CD14-positive monocyte (primary cell): Measurements from ENCODE around the gene DLGAP1. TPM values are rescaled to one million over a fixed set of nuclear protein-coding genes. Genes with fewer than 3 reads are reported as not detected.

Experiments
- DNase-seq, 3 donors: peaks; one replicate each; pipeline ENCODE4 v3.0.0-alpha.2; 2011 to 2022
- H2AFZ ChIP-seq: 2 replicates; pipeline ENCODE4 v1.6.0; 2012; ENCODE audit warnings: mild to moderate bottlenecking, low read depth, low read length, inconsistent platforms; ENCODE audit not compliant: insufficient read depth, poor library complexity, severe bottlenecking
- H3K27ac ChIP-seq, 2 donors: 1 replicate in 1 of 2; 2 replicates in 1 of 2; pipeline ENCODE4 v1.5.1; 2012 to 2013; ENCODE audit warnings: low read length in 2 of 2, control low read depth in 1 of 2, inconsistent platforms in 1 of 2, low read depth in 1 of 2, mild to moderate bottlenecking in 1 of 2
- H3K27me3 ChIP-seq, 2 donors: one replicate each; pipeline versions ENCODE4 v1.6.0 to v1.6.1; 2011 to 2013; ENCODE audit warnings: low read length in 2 of 2; ENCODE audit not compliant: control insufficient read depth in 2 of 2, insufficient read depth in 2 of 2
- H3K36me3 ChIP-seq, 2 donors: replicated peaks in 1 of 2; 1 replicate in 1 of 2; 2 replicates in 1 of 2; pipeline versions ENCODE4 v1.5.1 to v1.6.1; 2012 to 2013; ENCODE audit warnings: low read length in 2 of 2, control low read depth in 1 of 2, inconsistent platforms in 1 of 2, mild to moderate bottlenecking in 1 of 2; ENCODE audit not compliant: insufficient read depth in 2 of 2, control insufficient read depth in 1 of 2
- H3K4me1 ChIP-seq, 2 donors: 1 replicate in 1 of 2; 2 replicates in 1 of 2; pipeline versions ENCODE4 v1.5.1 to v1.6.1; 2012 to 2013; ENCODE audit warnings: low read length in 2 of 2, control low read depth in 1 of 2, inconsistent platforms in 1 of 2, mild to moderate bottlenecking in 1 of 2, moderate library complexity in 1 of 2; ENCODE audit not compliant: insufficient read depth in 2 of 2, control insufficient read depth in 1 of 2
- H3K4me2 ChIP-seq: replicated peaks from 2 replicates; pipeline ENCODE3; 2012; ENCODE audit warnings: low read length, moderate library complexity, mild to moderate bottlenecking; ENCODE audit not compliant: poor library complexity, severe bottlenecking; ENCODE audit errors: extremely low read depth
- H3K4me3 ChIP-seq, 3 experiments: fragments of 200-600 bp in 1 of 3; sonication (generic) in 1 of 3; replicated peaks in 1 of 3; 1 replicate in 2 of 3; 2 replicates in 1 of 3; pipeline ENCODE4 v1.5.1; 2011 to 2013; ENCODE audit warnings: low read length in 3 of 3, mild to moderate bottlenecking in 3 of 3, control low read depth in 2 of 3, low read depth in 2 of 3, inconsistent platforms in 1 of 3, moderate library complexity in 1 of 3
- H3K79me2 ChIP-seq: 2 replicates; pipeline ENCODE4 v1.6.0; 2012; ENCODE audit warnings: mild to moderate bottlenecking, control low read depth, inconsistent platforms, low read length, moderate library complexity; ENCODE audit not compliant: insufficient read depth
- H3K9ac ChIP-seq: 2 replicates; pipeline ENCODE4 v1.6.0; 2017; ENCODE audit warnings: low read length, mild to moderate bottlenecking; ENCODE audit not compliant: insufficient read depth, poor library complexity, severe bottlenecking
- H3K9me3 ChIP-seq, 2 donors: replicated peaks in 1 of 2; 1 replicate in 1 of 2; 2 replicates in 1 of 2; pipeline versions ENCODE4 v1.5.1 to v1.6.1; 2012 to 2013; ENCODE audit warnings: low read length in 2 of 2, control low read depth in 1 of 2; ENCODE audit not compliant: control insufficient read depth in 1 of 2, insufficient read depth in 1 of 2
- H4K20me1 ChIP-seq: 2 replicates; pipeline ENCODE4 v1.6.0; 2012; ENCODE audit warnings: mild to moderate bottlenecking, low read length, control low read depth, moderate library complexity; ENCODE audit not compliant: insufficient read depth
- H3K27ac Mint-ChIP-seq, 7 donors: one replicate each; pipeline ENCODE4 v1.8.0; 2020; ENCODE audit warnings: mild to moderate bottlenecking in 7 of 7, mixed read lengths in 7 of 7, moderate library complexity in 6 of 7, inconsistent platforms in 2 of 7
- H3K27me3 Mint-ChIP-seq, 3 donors: one replicate each; pipeline ENCODE4 v1.8.0; 2021 to 2022; ENCODE audit warnings: low read depth in 3 of 3, mild to moderate bottlenecking in 3 of 3, mixed read lengths in 3 of 3, moderate library complexity in 3 of 3, inconsistent platforms in 1 of 3
- H3K36me3 Mint-ChIP-seq, 2 donors: one replicate each; pipeline ENCODE4 v1.8.0; 2020; ENCODE audit warnings: mixed read lengths in 2 of 2, inconsistent platforms in 1 of 2, mild to moderate bottlenecking in 1 of 2
- H3K4me1 Mint-ChIP-seq: one replicate; pipeline ENCODE4 v1.8.0; 2020; ENCODE audit warnings: mild to moderate bottlenecking, mixed read lengths
- H3K4me3 Mint-ChIP-seq, 2 donors: one replicate each; pipeline ENCODE4 v1.8.0; 2020; ENCODE audit warnings: mild to moderate bottlenecking in 2 of 2, mixed read lengths in 2 of 2, moderate library complexity in 1 of 2
- H3K9me3 Mint-ChIP-seq, 7 donors: one replicate each; pipeline ENCODE4 v1.8.0; 2020 to 2022; ENCODE audit warnings: mixed read lengths in 7 of 7, mild to moderate bottlenecking in 6 of 7, moderate library complexity in 6 of 7, inconsistent platforms in 2 of 7
- CTCF ChIP-seq: fragments of 200-600 bp; IDR thresholded peaks from one replicate; pipeline ENCODE4 v1.8.0; 2022; ENCODE audit warnings: antibody characterized with exemption, mild to moderate bottlenecking
- WGBS: methylation state at CpG from one replicate; pipeline ENCODE4 v1.1.5; 2013; ENCODE audit warnings: missing lambda C conversion rate; ENCODE audit not compliant: insufficient coverage; 5-methylcytosine and 5-hydroxymethylcytosine counted together
- intact Hi-C, 2 donors: fragments of 100-400 bp; cut with micrococcal nuclease; formaldehyde crosslinking; loops; one replicate each; pipeline versions ENCODE4 v1.15.0 to v1.15.1; 2023
- polyA plus RNA-seq, 3 donors: library from polyadenylated mRNA; depleted of rRNA in 1 of 3; unstranded in 2 of 3; stranded (reverse) in 1 of 3; fragments of 300-500 nt in 2 of 3; fragments of >200 nt in 1 of 3; fragmentation: Illumina TruSeq in 2 of 3; gene quantifications; 1 replicate in 2 of 3; 2 replicates in 1 of 3; pipeline ENCODE4 v1.2.3, GENCODE V29; 2012 to 2021

Gene DLGAP1
- polyA plus RNA-seq, 3 donors = 0.09 to 0.42 TPM; not detected in 1

GRCh38 chr18:3784949-3785348 is 670.2 kb downstream of the DLGAP1 start:
- no peaks in the 10 kb centered on the region for H3K27me3 ChIP-seq
- H3K4me1 Mint-ChIP-seq = peaks cover 14% of the 10 kb centered on the region
- no peaks in the 10 kb centered on the region for H4K20me1 ChIP-seq
- peak overlapping the region in 3 of 7 donors; percentile 42 to 66 (median 43) for H3K27ac Mint-ChIP-seq
- peaks cover 0 to 5% (median 0%) of the 10 kb centered on the region in 3 donors for H3K27me3 Mint-ChIP-seq
- peaks cover 3 to 13% (median 10%) of the 10 kb centered on the region in 7 donors for H3K9me3 Mint-ChIP-seq
- no peak overlapping the region for H3K9ac ChIP-seq
- H3K27ac ChIP-seq = no peak overlapping the region
- DNase-seq = no peak
- no peaks in the 10 kb centered on the region for H3K36me3 Mint-ChIP-seq
- H3K4me3 ChIP-seq = no peak overlapping the region
- peaks cover 14 to 15% of the 10 kb centered on the region in 2 donors for H3K4me1 ChIP-seq
- intact Hi-C loops = no loop called here
- TF ChIP-seq CTCF = no peak
- H3K4me3 Mint-ChIP-seq = no peak overlapping the region
- 100% methylated on average over 1 of the region's 1 CpG for WGBS
- H2AFZ ChIP-seq = no peak overlapping the region
- no peaks in the 10 kb centered on the region for H3K79me2 ChIP-seq
- H3K9me3 ChIP-seq = peaks cover 0 to 3% of the 10 kb centered on the region in 2 donors
- H3K4me2 ChIP-seq = no peak overlapping the region
- H3K36me3 ChIP-seq = no peaks in the 10 kb centered on the region

- Mint-ChIP-seq H3K27me3 (peaks cover 0 to 5% (median 3%) of the 10 kb centered on the region in 3 donors), H3K4me1 (peaks cover 12% of the 10 kb centered on the region), H3K27ac (no peak overlapping the region), H3K4me3 (no peak overlapping the region), H3K36me3 (no peaks in the 10 kb centered on the region), H3K9me3 (peaks cover 3 to 13% (median 10%) of the 10 kb centered on the region in 7 donors)
- no peaks in the 10 kb centered on the region for H3K27me3 ChIP-seq
- no peak for DNase-seq
- no peak overlapping the region for H3K9ac ChIP-seq
- intact Hi-C loops = no loop called here
- H3K36me3 ChIP-seq = no peaks in the 10 kb centered on the region
- no peak overlapping the region for H3K4me2 ChIP-seq
- H3K27ac ChIP-seq = no peak overlapping the region
- no peak overlapping the region for H3K4me3 ChIP-seq
- no peaks in the 10 kb centered on the region for H3K79me2 ChIP-seq
- H3K9me3 ChIP-seq = peaks cover 0 to 3% of the 10 kb centered on the region in 2 donors
- H4K20me1 ChIP-seq = no peaks in the 10 kb centered on the region
- WGBS = no CpG with 5 or more reads among the region's 1 CpG
- no peak overlapping the region for H2AFZ ChIP-seq
- H3K4me1 ChIP-seq = peaks cover 11 to 12% of the 10 kb centered on the region in 2 donors
- TF ChIP-seq CTCF = no peak
These were observed 672.2 kb downstream of the DLGAP1 start for GRCh38 chr18:3782901-3783300.
